ENCODE results near the gene FCN1. TPM values are rescaled to one million over a fixed set of nuclear protein-coding genes. Genes with fewer than 3 reads are reported as not detected.

FCN1 gene
- total and polyA plus RNA-seq, 4 donors, result 0.08 to 13.8 (median 0.87) TPM

DNA sequence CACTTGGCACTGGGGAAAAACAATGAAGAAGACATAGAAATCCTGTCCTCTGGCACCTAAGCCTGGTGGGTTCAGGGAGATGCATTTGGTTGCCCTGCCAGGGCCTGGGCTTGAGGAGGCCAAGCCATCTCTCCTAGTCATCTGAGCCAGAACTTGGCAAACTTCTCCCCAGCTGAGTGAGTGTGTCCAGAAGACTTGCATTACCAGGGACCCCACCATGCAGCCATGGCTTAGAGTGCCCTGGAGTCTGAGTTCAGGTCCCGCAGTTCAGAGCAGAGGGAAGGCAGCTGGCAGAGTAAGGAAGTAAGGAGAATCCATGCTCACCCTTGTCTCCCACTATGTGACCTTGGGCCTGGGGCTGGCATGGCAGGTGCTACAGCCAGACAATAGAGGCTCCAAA, 37.4 kb upstream of the FCN1 start:
- no peaks in the 10 kb centered on the region for H3K9me3 ChIP-seq (ENCODE audit: control insufficient read depth, insufficient read depth, low read length)
- DNase-seq (ENCODE audit: low read depth in 4 of 6, low spot score in 6 of 6), result no peak
- H3K4me1 ChIP-seq (ENCODE audit: control insufficient read depth, insufficient read depth, low read length), result peaks cover 11% of the 10 kb centered on the region
- H3K27ac ChIP-seq (ENCODE audit: low read depth, low read length), result no peak overlapping the region
- H3K4me3 ChIP-seq (ENCODE audit: low read depth, low read length), result no peak overlapping the region
- 100% methylated on average over 1 of the region's 1 CpG for WGBS (ENCODE audit: insufficient coverage)
- H3K36me3 ChIP-seq (ENCODE audit: control insufficient read depth, insufficient read depth, low read length), result peaks cover 3% of the 10 kb centered on the region
- no peaks in the 10 kb centered on the region for H3K27me3 ChIP-seq (ENCODE audit: control insufficient read depth, insufficient read depth, low read length)

DNA sequence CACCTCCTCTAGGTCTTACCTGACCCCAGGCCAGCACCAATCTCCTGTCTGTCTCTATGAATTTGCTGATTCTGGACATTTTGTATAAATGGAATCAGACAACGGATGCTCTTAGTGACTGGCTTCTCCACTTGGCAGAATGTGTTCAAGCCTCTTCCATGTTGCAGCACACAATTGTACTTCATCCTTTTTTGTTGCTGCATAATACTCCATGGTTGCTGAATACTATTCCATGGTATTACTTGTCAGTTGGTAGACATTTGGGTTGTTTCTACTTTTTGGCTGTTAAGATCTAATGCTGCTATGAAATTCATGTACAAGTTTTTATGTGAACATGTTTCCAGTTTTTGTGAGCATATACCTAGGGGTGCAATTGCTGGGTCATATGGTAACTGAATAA, 34.3 kb upstream of the FCN1 start:
- Histone ChIP-seq H3K36me3 (ENCODE audit: control insufficient read depth, insufficient read depth, low read length) (no peaks in the 10 kb centered on the region), H3K4me3 (ENCODE audit: low read depth, low read length) (no peak overlapping the region), H3K9me3 (ENCODE audit: control insufficient read depth, insufficient read depth, low read length) (no peaks in the 10 kb centered on the region), H3K27ac (ENCODE audit: low read depth, low read length) (no peak overlapping the region), H3K4me1 (ENCODE audit: control insufficient read depth, insufficient read depth, low read length) (peaks cover 8% of the 10 kb centered on the region), H3K27me3 (ENCODE audit: control insufficient read depth, insufficient read depth, low read length) (no peaks in the 10 kb centered on the region)
- no peak for DNase-seq (ENCODE audit: low read depth in 4 of 6, low spot score in 6 of 6)
- no CpG with 5 or more reads among the region's 1 CpG for WGBS (ENCODE audit: insufficient coverage)

DNA sequence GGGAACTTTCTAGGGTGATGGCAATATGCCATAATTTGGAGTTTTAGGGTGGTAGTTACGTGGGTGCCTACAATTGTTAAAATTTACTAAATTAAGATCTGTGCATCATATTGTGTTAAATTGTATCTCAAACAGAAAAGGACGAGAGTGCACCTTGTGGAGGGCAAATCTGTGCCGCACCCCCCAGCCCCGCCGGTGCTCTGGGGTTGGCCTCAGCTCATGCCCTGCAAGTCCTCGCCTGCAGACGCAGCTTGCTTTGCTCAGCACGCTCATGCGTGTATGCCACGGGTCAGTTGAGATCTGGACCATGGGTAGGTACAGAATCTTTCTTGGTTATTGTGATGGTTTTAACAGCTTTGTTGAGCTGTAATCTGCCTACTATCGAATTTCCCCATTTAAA, 33.7 kb upstream of the FCN1 start:
- 91% methylated on average over 9 of the region's 11 CpGs for WGBS (ENCODE audit: insufficient coverage)
- Histone ChIP-seq H3K27ac (ENCODE audit: low read depth, low read length) (no peak overlapping the region), H3K9me3 (ENCODE audit: control insufficient read depth, insufficient read depth, low read length) (no peaks in the 10 kb centered on the region), H3K4me1 (ENCODE audit: control insufficient read depth, insufficient read depth, low read length) (peaks cover 9% of the 10 kb centered on the region), H3K4me3 (ENCODE audit: low read depth, low read length) (no peak overlapping the region), H3K27me3 (ENCODE audit: control insufficient read depth, insufficient read depth, low read length) (no peaks in the 10 kb centered on the region), H3K36me3 (ENCODE audit: control insufficient read depth, insufficient read depth, low read length) (no peaks in the 10 kb centered on the region)
- DNase-seq (ENCODE audit: low read depth in 4 of 6, low spot score in 6 of 6), result no peak

DNA sequence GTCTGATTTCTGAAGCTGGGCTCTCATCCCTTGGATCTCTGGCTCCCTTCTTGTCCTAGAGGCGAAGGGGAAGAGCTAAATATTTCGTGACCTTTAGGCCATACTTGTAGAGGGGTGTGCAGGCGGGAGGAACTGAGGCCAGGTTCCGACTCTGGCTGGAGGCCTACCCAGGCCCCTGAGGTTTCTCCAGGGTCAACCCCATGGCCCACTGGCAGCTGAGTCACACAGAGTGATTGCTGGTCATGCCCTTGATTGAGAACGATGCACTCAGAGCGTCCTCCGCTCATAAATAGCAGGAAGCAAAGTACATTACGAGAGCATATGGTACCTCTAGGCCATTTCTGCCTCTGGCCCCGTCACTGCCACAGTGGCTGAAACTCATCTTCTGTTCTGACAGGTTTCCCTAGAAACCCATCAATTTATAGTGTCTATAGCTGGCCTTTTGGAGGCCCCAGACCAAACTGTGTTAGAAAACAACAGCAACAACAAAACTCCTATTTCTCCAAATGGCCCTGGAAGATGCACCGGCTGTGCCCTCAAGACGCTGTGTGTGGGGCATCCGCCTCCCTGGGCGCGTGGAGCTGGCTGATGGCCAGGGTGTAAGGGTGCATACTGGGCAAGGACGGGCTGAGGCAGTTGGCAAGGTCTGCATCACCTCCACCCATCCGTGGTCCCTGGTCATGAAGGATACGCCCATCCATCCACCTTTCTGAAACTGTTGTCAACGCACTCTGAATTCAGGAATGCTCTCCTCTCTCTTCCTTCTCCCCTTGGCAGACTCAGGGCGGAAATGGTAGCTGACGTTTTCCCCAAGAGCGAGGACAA, 32.9 kb upstream of the FCN1 start:
- Histone ChIP-seq H3K9me3 (ENCODE audit: control insufficient read depth, insufficient read depth, low read length) (no peaks in the 10 kb centered on the region), H3K27me3 (ENCODE audit: control insufficient read depth, insufficient read depth, low read length) (no peaks in the 10 kb centered on the region), H3K4me3 (ENCODE audit: low read depth, low read length) (no peak overlapping the region), H3K36me3 (ENCODE audit: control insufficient read depth, insufficient read depth, low read length) (no peaks in the 10 kb centered on the region), H3K27ac (ENCODE audit: low read depth, low read length) (no peak overlapping the region), H3K4me1 (ENCODE audit: control insufficient read depth, insufficient read depth, low read length) (peaks cover 9% of the 10 kb centered on the region)
- DNase-seq (ENCODE audit: low read depth in 4 of 6, low spot score in 6 of 6), result no peak
- 87% methylated on average over 20 of the region's 21 CpGs for WGBS (ENCODE audit: insufficient coverage)

DNA sequence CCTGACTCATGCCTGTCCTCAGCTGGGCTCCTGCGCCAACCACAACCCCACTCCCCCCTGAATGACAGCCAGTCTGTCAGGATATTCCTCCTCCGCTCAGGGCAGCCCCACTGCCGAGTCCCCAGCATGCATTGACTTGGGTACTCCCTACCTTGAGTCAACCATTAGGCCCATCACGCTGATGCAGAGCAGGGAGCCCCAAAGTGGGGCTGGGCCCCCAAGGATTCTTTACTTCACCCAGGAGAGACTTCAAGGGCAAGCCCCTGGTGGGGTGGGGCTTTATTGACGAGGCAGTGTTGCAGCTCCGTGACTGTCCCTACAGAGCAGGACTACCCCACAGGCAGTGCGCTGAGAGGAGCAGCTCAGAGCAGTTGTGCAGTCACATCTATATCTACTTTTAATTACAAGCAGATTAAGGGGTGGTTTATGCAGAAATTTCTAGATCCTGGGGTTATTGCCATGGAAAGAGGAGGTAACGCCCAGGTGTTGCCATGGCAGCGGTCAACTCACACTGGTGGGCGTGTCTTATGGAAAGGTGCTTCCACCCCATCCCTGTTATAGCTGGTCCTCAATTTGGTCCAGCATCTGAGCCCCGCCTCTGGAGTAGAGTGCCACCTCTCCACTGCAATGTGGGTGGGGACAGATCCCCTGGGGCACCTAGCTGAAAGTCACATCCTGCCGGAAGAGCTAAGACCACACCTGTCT, 32.1 kb upstream of the FCN1 start:
- 91% methylated on average over 6 of the region's 12 CpGs for WGBS (ENCODE audit: insufficient coverage)
- H3K9me3 ChIP-seq (ENCODE audit: control insufficient read depth, insufficient read depth, low read length), result no peaks in the 10 kb centered on the region
- no peaks in the 10 kb centered on the region for H3K36me3 ChIP-seq (ENCODE audit: control insufficient read depth, insufficient read depth, low read length)
- no peak overlapping the region for H3K27ac ChIP-seq (ENCODE audit: low read depth, low read length)
- no peaks in the 10 kb centered on the region for H3K27me3 ChIP-seq (ENCODE audit: control insufficient read depth, insufficient read depth, low read length)
- peaks cover 11% of the 10 kb centered on the region for H3K4me1 ChIP-seq (ENCODE audit: control insufficient read depth, insufficient read depth, low read length)
- no peak for DNase-seq (ENCODE audit: low read depth in 4 of 6, low spot score in 6 of 6)
- H3K4me3 ChIP-seq (ENCODE audit: low read depth, low read length), result no peak overlapping the region

DNA sequence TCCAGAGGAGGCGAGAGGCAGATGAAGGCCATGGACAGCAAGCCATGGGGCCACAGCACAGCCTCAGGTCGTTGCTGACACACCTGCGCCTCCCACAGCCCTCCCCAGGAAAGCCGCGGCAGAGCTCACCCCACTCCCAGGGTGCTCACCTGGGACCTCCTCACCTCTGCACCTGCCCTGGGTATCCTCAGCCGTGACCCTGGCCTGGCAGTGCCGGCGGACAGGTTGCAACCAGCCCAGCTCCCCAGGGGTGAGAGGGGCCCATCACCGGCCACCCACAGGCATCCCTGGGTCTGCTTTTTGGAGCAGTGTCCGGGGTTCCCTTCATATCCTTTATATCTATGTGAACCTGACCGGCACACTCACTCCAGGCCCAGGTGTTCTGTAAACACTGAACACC, 30.4 kb upstream of the FCN1 start:
- 84% methylated on average over 8 of the region's 11 CpGs for WGBS (ENCODE audit: insufficient coverage)
- Histone ChIP-seq H3K9me3 (ENCODE audit: control insufficient read depth, insufficient read depth, low read length) (no peaks in the 10 kb centered on the region), H3K36me3 (ENCODE audit: control insufficient read depth, insufficient read depth, low read length) (no peaks in the 10 kb centered on the region), H3K4me3 (ENCODE audit: low read depth, low read length) (no peak overlapping the region), H3K27me3 (ENCODE audit: control insufficient read depth, insufficient read depth, low read length) (peaks cover 2% of the 10 kb centered on the region), H3K4me1 (ENCODE audit: control insufficient read depth, insufficient read depth, low read length) (peaks cover 28% of the 10 kb centered on the region), H3K27ac (ENCODE audit: low read depth, low read length) (no peak overlapping the region)
- no peak for DNase-seq (ENCODE audit: low read depth in 4 of 6, low spot score in 6 of 6)

DNA sequence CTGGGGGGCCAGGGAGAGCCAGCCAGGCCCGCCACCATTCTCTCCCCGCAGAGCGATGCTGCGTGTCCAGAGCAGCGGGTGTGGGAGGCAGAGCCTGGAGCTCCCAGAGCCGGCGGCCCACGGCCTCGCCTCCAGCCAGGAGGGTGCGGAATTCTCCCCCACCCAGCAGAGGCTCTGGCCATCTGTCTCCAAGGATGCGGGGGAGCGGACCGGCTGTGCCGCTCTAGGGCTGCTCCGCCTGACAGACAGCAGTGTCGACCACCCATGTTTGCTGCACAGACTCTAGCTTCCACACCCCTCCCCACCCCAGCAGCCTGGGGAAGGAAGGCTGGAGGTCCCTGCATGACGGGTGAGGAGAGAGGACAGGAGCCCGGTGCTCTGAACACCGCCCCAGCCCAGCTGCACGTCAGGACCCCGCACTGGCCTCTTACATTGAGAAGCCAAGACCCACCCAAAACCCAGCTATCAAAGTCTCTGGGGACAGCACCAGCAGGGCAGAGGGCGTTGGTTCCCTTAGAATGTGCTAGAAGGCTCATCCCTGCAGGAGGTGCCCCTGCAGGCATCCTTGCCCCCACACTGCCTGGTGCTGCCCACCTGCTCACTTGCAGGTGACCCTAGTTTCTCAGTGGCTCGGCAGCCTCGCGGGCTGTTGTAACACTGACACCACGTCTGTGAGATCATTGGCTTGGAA, 29.7 kb upstream of the FCN1 start:
- peak in 1 of 6 donors; percentile 79 for DNase-seq (ENCODE audit: low read depth in 4 of 6, low spot score in 6 of 6)
- Histone ChIP-seq H3K36me3 (ENCODE audit: control insufficient read depth, insufficient read depth, low read length) (no peaks in the 10 kb centered on the region), H3K4me3 (ENCODE audit: low read depth, low read length) (no peak overlapping the region), H3K27ac (ENCODE audit: low read depth, low read length) (no peak overlapping the region), H3K27me3 (ENCODE audit: control insufficient read depth, insufficient read depth, low read length) (peaks cover 2% of the 10 kb centered on the region), H3K9me3 (ENCODE audit: control insufficient read depth, insufficient read depth, low read length) (no peaks in the 10 kb centered on the region), H3K4me1 (ENCODE audit: control insufficient read depth, insufficient read depth, low read length) (peaks cover 33% of the 10 kb centered on the region)
- 55% methylated on average over 22 of the region's 26 CpGs for WGBS (ENCODE audit: insufficient coverage)

DNA sequence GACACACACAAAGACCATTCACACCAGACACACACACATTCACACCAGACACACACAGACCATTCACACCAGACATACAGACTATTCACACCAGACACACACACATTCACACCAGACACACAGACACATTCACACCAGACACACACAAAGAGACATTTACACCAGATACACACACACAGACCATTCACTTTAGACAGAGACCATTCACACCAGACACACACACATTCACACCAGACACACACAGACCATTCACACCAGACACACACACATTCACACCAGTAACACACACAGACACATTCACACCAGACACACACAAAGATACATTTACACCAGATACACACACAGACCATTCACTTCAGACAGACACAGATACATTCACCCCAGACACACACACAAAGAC, 29.0 kb upstream of the FCN1 start:
- Histone ChIP-seq H3K4me1 (ENCODE audit: control insufficient read depth, insufficient read depth, low read length) (peaks cover 40% of the 10 kb centered on the region), H3K36me3 (ENCODE audit: control insufficient read depth, insufficient read depth, low read length) (no peaks in the 10 kb centered on the region), H3K27ac (ENCODE audit: low read depth, low read length) (no peak overlapping the region), H3K27me3 (ENCODE audit: control insufficient read depth, insufficient read depth, low read length) (peaks cover 6% of the 10 kb centered on the region), H3K4me3 (ENCODE audit: low read depth, low read length) (no peak overlapping the region), H3K9me3 (ENCODE audit: control insufficient read depth, insufficient read depth, low read length) (no peaks in the 10 kb centered on the region)
- peak in 1 of 6 donors; percentile 19 for DNase-seq (ENCODE audit: low read depth in 4 of 6, low spot score in 6 of 6)

DNA sequence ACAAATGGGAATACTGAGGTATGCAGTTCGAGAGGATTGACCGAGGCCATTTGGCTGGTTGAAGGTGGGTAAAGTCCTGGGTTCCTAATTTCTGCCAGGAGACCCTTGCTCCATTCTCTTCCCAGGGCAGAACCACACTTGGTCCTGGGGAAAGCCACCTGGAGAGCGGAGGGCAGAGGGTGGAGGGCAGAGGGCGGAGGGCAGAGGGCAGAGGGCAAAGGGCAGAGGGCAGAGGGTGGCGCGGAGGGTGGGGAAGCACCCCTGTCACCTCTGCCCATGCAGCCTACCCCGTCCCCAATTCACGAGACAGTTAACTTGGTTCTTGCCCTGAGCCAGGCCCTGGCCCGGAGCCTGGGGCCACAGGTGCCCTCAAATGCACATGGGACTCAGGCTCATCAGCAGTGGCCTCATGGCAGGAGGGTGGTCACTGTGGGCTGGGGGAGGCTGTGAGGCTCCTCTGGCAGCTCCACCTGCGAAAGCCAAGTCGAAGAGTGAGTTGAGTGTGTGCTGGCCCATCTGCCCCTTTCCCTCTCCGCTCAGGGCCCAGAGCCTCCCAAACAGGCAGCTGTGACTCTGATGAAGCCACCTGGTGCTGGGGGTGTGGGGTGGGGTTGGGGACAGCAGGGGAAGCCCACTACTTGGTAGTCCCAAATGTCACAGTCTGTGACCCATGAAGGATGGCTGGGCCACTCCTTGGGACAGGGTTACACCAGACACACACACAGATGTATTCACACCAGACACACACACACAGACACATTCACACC, 28.0 kb upstream of the FCN1 start:
- no peaks in the 10 kb centered on the region for H3K36me3 ChIP-seq (ENCODE audit: control insufficient read depth, insufficient read depth, low read length)
- H3K4me3 ChIP-seq (ENCODE audit: low read depth, low read length), result no peak overlapping the region
- peaks cover 6% of the 10 kb centered on the region for H3K27me3 ChIP-seq (ENCODE audit: control insufficient read depth, insufficient read depth, low read length)
- no peak overlapping the region for H3K27ac ChIP-seq (ENCODE audit: low read depth, low read length)
- peaks cover 40% of the 10 kb centered on the region for H3K4me1 ChIP-seq (ENCODE audit: control insufficient read depth, insufficient read depth, low read length)
- WGBS (ENCODE audit: insufficient coverage), result 95% methylated on average over 8 of the region's 12 CpGs
- DNase-seq (ENCODE audit: low read depth in 4 of 6, low spot score in 6 of 6), result peak in 1 of 6 donors; percentile 14
- no peaks in the 10 kb centered on the region for H3K9me3 ChIP-seq (ENCODE audit: control insufficient read depth, insufficient read depth, low read length)
